GM12865 (cell line): ENCODE measurements around the gene ZMPSTE24.

Experiments
- DNase-seq: peaks from one replicate; pipeline ENCODE4 v3.0.0; 2010; ENCODE audit warnings: low read depth
- H3K4me3 ChIP-seq: 2 replicates; pipeline ENCODE4 v1.5.1; 2011; ENCODE audit warnings: mild to moderate bottlenecking, low read depth, low read length, control low read depth
- TF ChIP-seq, protein P1 (sequence below): IDR thresholded peaks from 2 replicates; pipeline ENCODE4 v1.5.1; 2011; ENCODE audit warnings: low read length, control low read depth, low read depth, inconsistent platforms; ENCODE audit not compliant: insufficient read depth; ENCODE audit errors: missing control alignments

The ZMPSTE24 gene

DNA sequence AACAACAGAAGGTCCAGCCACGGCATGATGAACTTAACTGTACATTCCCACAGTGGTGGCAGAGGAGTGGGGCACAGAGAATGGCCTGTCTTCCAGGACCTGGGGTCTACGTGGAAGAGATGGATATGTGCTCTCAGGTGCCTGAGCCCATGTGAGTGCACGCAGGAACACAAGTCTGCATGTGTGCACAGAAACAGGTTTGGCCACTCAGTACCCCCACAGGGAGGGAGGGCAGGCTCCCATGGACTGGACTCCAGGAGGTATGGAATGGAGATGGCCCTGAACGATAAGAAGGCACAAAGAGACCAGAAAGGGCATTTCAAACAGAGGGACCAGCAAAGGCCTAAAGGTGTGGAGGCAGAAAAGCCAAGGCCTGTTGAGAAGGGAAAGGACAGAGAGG, 48.3 kb downstream of the ZMPSTE24 start:
- no peak for DNase-seq
- H3K4me3 ChIP-seq: no peak overlapping the region
- TF ChIP-seq, protein P1, sequence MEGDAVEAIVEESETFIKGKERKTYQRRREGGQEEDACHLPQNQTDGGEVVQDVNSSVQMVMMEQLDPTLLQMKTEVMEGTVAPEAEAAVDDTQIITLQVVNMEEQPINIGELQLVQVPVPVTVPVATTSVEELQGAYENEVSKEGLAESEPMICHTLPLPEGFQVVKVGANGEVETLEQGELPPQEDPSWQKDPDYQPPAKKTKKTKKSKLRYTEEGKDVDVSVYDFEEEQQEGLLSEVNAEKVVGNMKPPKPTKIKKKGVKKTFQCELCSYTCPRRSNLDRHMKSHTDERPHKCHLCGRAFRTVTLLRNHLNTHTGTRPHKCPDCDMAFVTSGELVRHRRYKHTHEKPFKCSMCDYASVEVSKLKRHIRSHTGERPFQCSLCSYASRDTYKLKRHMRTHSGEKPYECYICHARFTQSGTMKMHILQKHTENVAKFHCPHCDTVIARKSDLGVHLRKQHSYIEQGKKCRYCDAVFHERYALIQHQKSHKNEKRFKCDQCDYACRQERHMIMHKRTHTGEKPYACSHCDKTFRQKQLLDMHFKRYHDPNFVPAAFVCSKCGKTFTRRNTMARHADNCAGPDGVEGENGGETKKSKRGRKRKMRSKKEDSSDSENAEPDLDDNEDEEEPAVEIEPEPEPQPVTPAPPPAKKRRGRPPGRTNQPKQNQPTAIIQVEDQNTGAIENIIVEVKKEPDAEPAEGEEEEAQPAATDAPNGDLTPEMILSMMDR: no peak

DNA sequence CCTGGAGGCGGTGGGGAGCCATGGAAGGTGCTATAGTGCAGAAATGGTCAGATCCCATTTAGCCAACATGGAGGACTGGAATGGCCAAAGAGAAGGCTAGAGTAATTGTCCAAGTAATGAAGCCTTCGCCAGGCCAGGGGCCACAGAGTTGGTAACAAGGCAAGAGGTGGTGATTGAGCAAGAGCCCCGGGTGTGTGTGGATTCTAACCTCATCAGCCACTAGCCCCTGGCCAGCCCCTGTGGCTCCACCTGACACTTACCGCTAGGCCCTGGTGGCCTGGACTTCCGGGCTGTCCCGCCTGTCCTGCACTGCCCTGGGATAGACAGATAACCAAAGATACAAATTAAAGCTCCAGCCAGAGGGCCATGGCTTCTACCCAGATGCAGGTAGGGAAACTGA, 49.1 kb downstream of the ZMPSTE24 start:
- TF ChIP-seq, protein P1: no peak
- no peak for DNase-seq
- H3K4me3 ChIP-seq: no peak overlapping the region

- TF ChIP-seq, protein P1: no peak
- no peak for DNase-seq
- H3K4me3 ChIP-seq: no peak overlapping the region
Measured at GRCh38 chr1:40308036-40308727, 50.1 kb downstream of the ZMPSTE24 start.

GRCh38 chr1:40309374-40310128, 51.5 kb downstream of the ZMPSTE24 start:
- H3K4me3 ChIP-seq: no peak overlapping the region
- DNase-seq: no peak
- TF ChIP-seq, protein P1: no peak

GRCh38 chr1:40310129-40310461, 52.1 kb downstream of the ZMPSTE24 start:
- H3K4me3 ChIP-seq: no peak overlapping the region
- TF ChIP-seq, protein P1: no peak
- no peak for DNase-seq

DNA sequence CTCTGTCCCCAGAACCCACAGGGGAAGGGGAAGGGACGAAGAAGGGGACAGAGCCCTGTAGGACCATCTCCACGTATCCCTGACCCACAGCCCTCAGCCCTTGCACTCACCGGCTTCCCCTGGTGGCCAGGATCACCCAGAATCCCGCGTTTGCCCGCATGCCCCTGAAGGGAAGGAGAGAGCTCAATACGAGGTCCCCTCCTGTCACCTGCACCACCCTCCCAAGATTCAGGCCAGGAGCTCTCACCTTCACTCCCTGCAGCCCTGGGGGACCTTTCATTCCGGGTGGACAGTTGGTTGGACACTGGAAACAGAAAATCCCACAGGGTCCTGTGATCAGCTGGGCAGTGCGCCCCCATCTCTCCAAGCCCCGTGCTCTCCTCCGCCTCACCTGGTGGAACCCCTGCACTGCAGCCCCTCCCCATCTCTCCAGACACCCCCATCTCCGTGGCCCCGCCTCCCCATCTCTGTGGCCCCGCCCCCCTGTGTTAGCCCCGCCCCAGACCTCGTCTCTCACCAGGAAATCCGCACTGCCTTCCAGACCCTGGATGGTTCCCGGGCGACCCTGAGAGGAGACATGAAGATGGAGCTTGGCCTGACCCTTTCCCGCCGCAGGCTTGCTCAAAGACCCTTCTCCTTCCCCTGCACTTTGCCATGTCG, 53.1 kb downstream of the ZMPSTE24 start:
- no peak for DNase-seq
- H3K4me3 ChIP-seq: 0 out of 2 replicates have a peak overlapping the region, but pooled peaks have one; percentile 70
- TF ChIP-seq, protein P1: peak; percentile 0
